ENCODE measurements around the gene RXRB.

Gene RXRB

GRCh38 chr6:33201147-33201545 lies 681 bp upstream of the RXRB start:
- peaks cover 56% of the 10 kb centered on the region for H3K79me2 ChIP-seq (ENCODE audit: control insufficient read depth, low read length)
- H3K27me3 ChIP-seq (ENCODE audit: control insufficient read depth, low read length), result no peaks in the 10 kb centered on the region
- peak overlapping the region; percentile 91 for H3K4me3 ChIP-seq (ENCODE audit: low read length)
- H4K20me1 ChIP-seq (ENCODE audit: control insufficient read depth, insufficient read depth, low read depth, low read length), result 0 out of 2 replicates have a peak, but pooled peaks cover 4% of the 10 kb centered on the region
- TF ChIP-seq EZH2phosphoT487 (IDR thresholded peaks at IDR 0.05; ENCODE audit: borderline replicate concordance, low read length) (no peak), CTCF (IDR thresholded peaks at IDR 0.05; ENCODE audit: low read depth, low read length, poor library complexity, severe bottlenecking) (no peak)
- H3F3A ChIP-seq (ENCODE audit: control insufficient read depth, insufficient read depth), result peaks cover 22% of the 10 kb centered on the region
- H3K27ac ChIP-seq (ENCODE audit: low read depth, low read length), result peak overlapping the region; percentile 87
- H3K9me2 ChIP-seq (replicated peaks; ENCODE audit: control insufficient read depth, low read length), result no peaks in the 10 kb centered on the region
- no peaks in the 10 kb centered on the region for H3K9me3 ChIP-seq (ENCODE audit: control insufficient read depth, insufficient read depth, low read length)
- peak overlapping the region; percentile 98 for H3K4me2 ChIP-seq (ENCODE audit: low read length)
- H3K4me1 ChIP-seq (ENCODE audit: control insufficient read depth, low read length), result peaks cover 57% of the 10 kb centered on the region
- peaks cover 54% of the 10 kb centered on the region for H3K36me3 ChIP-seq (ENCODE audit: control insufficient read depth, low read length)

DNA sequence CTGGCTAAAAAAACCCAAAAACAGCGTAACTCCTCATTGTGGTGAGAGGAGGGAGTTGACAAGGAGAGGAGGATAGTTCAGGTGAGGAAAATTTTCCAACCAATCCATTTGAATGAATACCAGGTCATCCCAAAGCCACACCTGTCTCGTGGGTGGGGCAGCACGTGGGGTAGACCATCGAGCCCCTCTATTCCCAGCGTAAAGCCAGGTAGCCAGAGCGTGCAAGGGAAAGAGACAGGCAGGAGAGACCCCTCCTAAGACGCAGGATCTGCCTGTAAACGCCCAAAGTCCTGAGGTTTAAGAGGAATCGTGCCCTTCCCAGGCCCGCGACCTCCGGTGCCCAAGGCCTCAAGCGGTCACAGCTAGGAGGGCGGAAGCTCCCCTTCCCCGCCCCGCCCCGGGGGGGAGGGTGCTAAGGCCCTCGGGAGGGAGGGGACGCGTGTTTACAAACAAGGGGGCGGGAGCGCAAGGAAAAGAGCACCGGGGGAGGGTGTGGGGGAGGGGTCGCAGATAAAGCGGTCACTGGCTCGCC lies 712 bp downstream of the RXRB start:
- Histone ChIP-seq H3K27me3 (ENCODE audit: control insufficient read depth, low read length) (no peaks in the 10 kb centered on the region), H3K9me2 (replicated peaks; ENCODE audit: control insufficient read depth, low read length) (no peaks in the 10 kb centered on the region), H3K4me3 (ENCODE audit: low read length) (peak overlapping the region; percentile 91), H3F3A (ENCODE audit: control insufficient read depth, insufficient read depth) (peaks cover 13% of the 10 kb centered on the region), H3K36me3 (ENCODE audit: control insufficient read depth, low read length) (peaks cover 68% of the 10 kb centered on the region), H3K4me2 (ENCODE audit: low read length) (peak overlapping the region; percentile 98), H3K4me1 (ENCODE audit: control insufficient read depth, low read length) (peaks cover 48% of the 10 kb centered on the region), H3K27ac (ENCODE audit: low read depth, low read length) (peak overlapping the region; percentile 87), H3K79me2 (ENCODE audit: control insufficient read depth, low read length) (peaks cover 54% of the 10 kb centered on the region), H3K9me3 (ENCODE audit: control insufficient read depth, insufficient read depth, low read length) (no peaks in the 10 kb centered on the region), H4K20me1 (ENCODE audit: control insufficient read depth, insufficient read depth, low read depth, low read length) (0 out of 2 replicates have a peak, but pooled peaks cover 4% of the 10 kb centered on the region)
- no peak for TF ChIP-seq EZH2phosphoT487 (IDR thresholded peaks at IDR 0.05; ENCODE audit: borderline replicate concordance, low read length)
- TF ChIP-seq CTCF (IDR thresholded peaks at IDR 0.05; ENCODE audit: low read depth, low read length, poor library complexity, severe bottlenecking), result no peak

- 0 out of 2 replicates have a peak, but pooled peaks cover 4% of the 10 kb centered on the region for H4K20me1 ChIP-seq (ENCODE audit: control insufficient read depth, insufficient read depth, low read depth, low read length)
- H3K4me3 ChIP-seq (ENCODE audit: low read length), result peak overlapping the region; percentile 91
- TF ChIP-seq EZH2phosphoT487 (IDR thresholded peaks at IDR 0.05; ENCODE audit: borderline replicate concordance, low read length), result no peak
- no peak for TF ChIP-seq CTCF (IDR thresholded peaks at IDR 0.05; ENCODE audit: low read depth, low read length, poor library complexity, severe bottlenecking)
- H3K36me3 ChIP-seq (ENCODE audit: control insufficient read depth, low read length), result peaks cover 74% of the 10 kb centered on the region
- peaks cover 52% of the 10 kb centered on the region for H3K79me2 ChIP-seq (ENCODE audit: control insufficient read depth, low read length)
- H3F3A ChIP-seq (ENCODE audit: control insufficient read depth, insufficient read depth), result peaks cover 13% of the 10 kb centered on the region
- no peaks in the 10 kb centered on the region for H3K9me2 ChIP-seq (replicated peaks; ENCODE audit: control insufficient read depth, low read length)
- peak overlapping the region; percentile 98 for H3K4me2 ChIP-seq (ENCODE audit: low read length)
- no peak overlapping the region; the same call in 1 of the 2 replicates for H3K27ac ChIP-seq (ENCODE audit: low read depth, low read length)
- H3K27me3 ChIP-seq (ENCODE audit: control insufficient read depth, low read length), result no peaks in the 10 kb centered on the region
- H3K4me1 ChIP-seq (ENCODE audit: control insufficient read depth, low read length), result peaks cover 44% of the 10 kb centered on the region
- no peaks in the 10 kb centered on the region for H3K9me3 ChIP-seq (ENCODE audit: control insufficient read depth, insufficient read depth, low read length)
Observed at GRCh38 chr6:33198853-33199436, 1.5 kb downstream of the RXRB start.
